ENCODE measurements around the gene PTPRO. TPM values are rescaled to one million over a fixed set of nuclear protein-coding genes. Genes with fewer than 3 reads are reported as not detected.
A peak's percentile ranks its signal among the peaks of the same experiment; 100 is the strongest.

Gene PTPRO
- total and polyA plus RNA-seq, 5 donors from 2014 or later = 0.88 to 2.9 (median 1.6) TPM

- Mint-ChIP-seq H3K27ac (no peak overlapping the region), H3K27me3 (peaks cover 15% of the 10 kb centered on the region), H3K9me3 (peaks cover 0 to 1% (median 0%) of the 10 kb centered on the region in 7 donors), H3K4me1 (peaks cover 4 to 14% (median 7%) of the 10 kb centered on the region in 4 donors), H3K36me3 (peaks cover 4% of the 10 kb centered on the region), H3K4me3 (no peak overlapping the region)
- no peak for DNase-seq
- H3K27me3 ChIP-seq (ENCODE audit: control insufficient read depth, insufficient read depth, low read length) = no peaks in the 10 kb centered on the region
- H3K36me3 ChIP-seq (ENCODE audit: control insufficient read depth, insufficient read depth, low read length) = no peaks in the 10 kb centered on the region
- no peak for ATAC-seq (ENCODE audit: low read depth in 2 of 2)
- H3K4me3 ChIP-seq (ENCODE audit: low read depth, low read length) = no peak overlapping the region
- H3K4me1 ChIP-seq (ENCODE audit: control insufficient read depth, insufficient read depth, low read length, poor library complexity, severe bottlenecking) = no peaks in the 10 kb centered on the region
- no peak overlapping the region for H3K27ac ChIP-seq (ENCODE audit: insufficient read depth, low read length, poor library complexity, severe bottlenecking)
- no peaks in the 10 kb centered on the region for H3K9me3 ChIP-seq (ENCODE audit: control insufficient read depth in 2 of 2, low read length in 2 of 2)
Observed at GRCh38 chr12:15581006-15581405, 258.7 kb downstream of the PTPRO start.

- no peaks in the 10 kb centered on the region for H3K9me3 ChIP-seq (ENCODE audit: control insufficient read depth in 2 of 2, low read length in 2 of 2)
- H3K27me3 Mint-ChIP-seq = peaks cover 15% of the 10 kb centered on the region
- no peak overlapping the region for H3K4me3 Mint-ChIP-seq
- DNase-seq = no peak
- no peak overlapping the region for H3K27ac ChIP-seq (ENCODE audit: insufficient read depth, low read length, poor library complexity, severe bottlenecking)
- peaks cover 3 to 10% (median 7%) of the 10 kb centered on the region in 4 donors for H3K4me1 Mint-ChIP-seq
- no peak overlapping the region for H3K4me3 ChIP-seq (ENCODE audit: low read depth, low read length)
- H3K36me3 Mint-ChIP-seq = peaks cover 4% of the 10 kb centered on the region
- ATAC-seq (ENCODE audit: low read depth in 2 of 2) = no peak
- no peaks in the 10 kb centered on the region for H3K36me3 ChIP-seq (ENCODE audit: control insufficient read depth, insufficient read depth, low read length)
- peaks cover 2% of the 10 kb centered on the region for H3K27me3 ChIP-seq (ENCODE audit: control insufficient read depth, insufficient read depth, low read length)
- H3K9me3 Mint-ChIP-seq = no peaks in the 10 kb centered on the region
- no peaks in the 10 kb centered on the region for H3K4me1 ChIP-seq (ENCODE audit: control insufficient read depth, insufficient read depth, low read length, poor library complexity, severe bottlenecking)
- H3K27ac Mint-ChIP-seq = peak overlapping the region in 1 of 3 donors; percentile 14
Observed at GRCh38 chr12:15583804-15584203, 261.5 kb downstream of the PTPRO start.

DNA sequence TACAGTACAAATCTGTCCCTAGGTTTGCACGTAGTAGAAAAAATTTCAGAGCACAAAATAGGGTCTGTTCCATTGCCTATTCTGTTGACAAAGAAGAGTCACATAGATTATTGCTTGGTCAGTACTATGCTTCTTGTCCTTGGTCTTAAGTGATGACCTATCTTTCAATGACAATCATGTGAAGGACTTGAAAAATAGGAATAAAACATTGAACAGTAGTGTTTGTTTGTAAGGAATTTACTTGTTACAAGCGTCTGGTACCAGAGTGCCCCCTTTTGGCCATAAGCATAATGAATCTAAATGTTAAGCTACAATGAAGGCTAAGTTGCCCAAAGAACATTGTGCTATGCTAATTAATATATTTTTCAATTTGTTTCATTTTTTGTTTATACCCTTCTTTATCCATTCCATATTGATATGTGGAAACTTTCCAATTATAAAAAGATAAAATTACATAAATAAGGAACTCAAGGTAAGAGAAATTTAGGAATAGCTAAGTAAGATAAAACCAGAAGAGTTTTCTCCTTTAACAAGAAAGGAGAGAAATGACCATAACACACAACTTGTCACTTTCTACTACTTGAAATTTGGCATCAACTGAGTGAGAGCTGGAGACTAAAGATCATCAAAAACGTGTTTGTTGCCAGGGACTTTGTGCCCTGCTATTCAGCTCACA lies 262.2 kb downstream of the PTPRO start:
- Mint-ChIP-seq H3K4me1 (peaks cover 0 to 10% (median 7%) of the 10 kb centered on the region in 4 donors), H3K27me3 (peaks cover 16% of the 10 kb centered on the region), H3K36me3 (peaks cover 4% of the 10 kb centered on the region), H3K9me3 (no peaks in the 10 kb centered on the region), H3K4me3 (no peak overlapping the region), H3K27ac (peak overlapping the region in 1 of 3 donors; percentile 68)
- H3K4me1 ChIP-seq (ENCODE audit: control insufficient read depth, insufficient read depth, low read length, poor library complexity, severe bottlenecking) = no peaks in the 10 kb centered on the region
- no peaks in the 10 kb centered on the region for H3K9me3 ChIP-seq (ENCODE audit: control insufficient read depth in 2 of 2, low read length in 2 of 2)
- peaks cover 2% of the 10 kb centered on the region for H3K27me3 ChIP-seq (ENCODE audit: control insufficient read depth, insufficient read depth, low read length)
- DNase-seq = peak; percentile 15 to 86 (median 58)
- no peak overlapping the region for H3K27ac ChIP-seq (ENCODE audit: insufficient read depth, low read length, poor library complexity, severe bottlenecking)
- ATAC-seq (ENCODE audit: low read depth in 2 of 2) = no peak
- H3K4me3 ChIP-seq (ENCODE audit: low read depth, low read length) = no peak overlapping the region
- no peaks in the 10 kb centered on the region for H3K36me3 ChIP-seq (ENCODE audit: control insufficient read depth, insufficient read depth, low read length)

DNA sequence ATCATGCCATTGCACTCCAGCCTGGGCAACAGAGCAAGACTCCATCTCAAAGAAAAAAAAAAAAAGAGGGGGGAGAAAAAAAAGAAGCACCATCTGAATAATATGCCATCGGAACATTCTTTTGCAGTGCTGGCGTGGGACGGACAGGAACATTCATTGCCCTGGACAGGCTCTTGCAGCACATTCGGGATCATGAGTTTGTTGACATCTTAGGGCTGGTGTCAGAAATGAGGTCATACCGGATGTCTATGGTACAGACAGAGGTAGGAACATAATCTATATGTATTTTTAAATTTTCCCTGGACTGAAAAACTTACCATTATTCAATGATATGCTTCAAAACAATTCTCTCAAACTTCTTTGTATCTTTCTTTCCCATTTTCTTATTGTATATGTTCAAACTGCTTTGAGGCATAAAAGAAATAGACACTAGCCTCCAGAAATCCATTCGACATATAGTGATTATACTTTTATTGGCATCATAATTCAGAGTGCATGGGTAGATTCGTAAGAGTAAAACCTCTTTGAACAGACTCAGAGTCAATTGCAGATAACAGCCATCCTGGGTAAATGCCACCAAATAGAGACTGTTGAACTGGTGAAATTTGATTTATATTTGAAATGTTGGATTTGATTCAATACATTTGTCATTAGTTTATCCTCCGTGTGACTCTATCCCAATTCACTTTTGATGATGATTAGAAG lies 267.2 kb downstream of the PTPRO start:
- H3K9me3 ChIP-seq (ENCODE audit: control insufficient read depth in 2 of 2, low read length in 2 of 2) = no peaks in the 10 kb centered on the region
- ATAC-seq (ENCODE audit: low read depth in 2 of 2) = no peak
- no peak overlapping the region for H3K27ac ChIP-seq (ENCODE audit: insufficient read depth, low read length, poor library complexity, severe bottlenecking)
- Mint-ChIP-seq H3K4me1 (peaks cover 4 to 12% (median 8%) of the 10 kb centered on the region in 4 donors), H3K27me3 (peaks cover 13% of the 10 kb centered on the region), H3K27ac (no peak overlapping the region), H3K9me3 (no peaks in the 10 kb centered on the region), H3K4me3 (peak overlapping the region in 2 of 4 donors; percentile 76 to 80), H3K36me3 (no peaks in the 10 kb centered on the region)
- DNase-seq = no peak
- H3K4me3 ChIP-seq (ENCODE audit: low read depth, low read length) = peak overlapping the region; percentile 67
- H3K36me3 ChIP-seq (ENCODE audit: control insufficient read depth, insufficient read depth, low read length) = no peaks in the 10 kb centered on the region
- no peaks in the 10 kb centered on the region for H3K4me1 ChIP-seq (ENCODE audit: control insufficient read depth, insufficient read depth, low read length, poor library complexity, severe bottlenecking)
- H3K27me3 ChIP-seq (ENCODE audit: control insufficient read depth, insufficient read depth, low read length) = peaks cover 2% of the 10 kb centered on the region

DNA sequence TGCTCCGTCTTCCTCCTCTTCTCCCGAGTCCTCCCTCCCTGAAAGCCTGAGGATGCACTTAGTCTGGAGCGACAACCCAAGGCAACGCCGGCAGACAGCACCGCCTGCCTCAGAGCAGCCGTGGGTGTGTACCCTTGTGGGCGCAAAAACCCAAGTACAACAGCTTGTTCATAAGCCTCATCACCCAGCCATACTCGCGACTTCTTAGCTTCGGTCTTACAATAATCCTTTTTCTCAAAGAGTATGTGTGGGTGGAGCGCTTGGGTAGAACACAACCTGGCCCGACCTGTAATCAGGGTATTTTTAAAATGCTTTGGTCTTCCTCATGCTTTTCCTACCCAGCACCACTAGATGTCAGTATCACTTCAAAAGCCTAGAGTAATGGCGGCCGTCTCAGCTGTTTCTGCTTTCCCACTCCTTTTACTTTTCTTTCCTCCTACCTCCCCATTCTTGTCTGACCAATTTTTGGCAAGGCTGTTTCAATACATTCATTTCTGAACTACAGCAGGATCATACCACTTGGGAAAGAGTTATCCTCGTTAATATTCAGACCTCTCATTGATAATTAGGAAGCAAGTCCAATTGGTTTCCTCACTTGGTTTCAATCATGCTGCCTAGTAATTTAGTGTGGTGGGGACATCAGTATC lies 268.0 kb downstream of the PTPRO start:
- H3K9me3 ChIP-seq (ENCODE audit: control insufficient read depth in 2 of 2, low read length in 2 of 2) = no peaks in the 10 kb centered on the region
- no peaks in the 10 kb centered on the region for H3K4me1 ChIP-seq (ENCODE audit: control insufficient read depth, insufficient read depth, low read length, poor library complexity, severe bottlenecking)
- H3K4me1 Mint-ChIP-seq = peaks cover 4 to 12% (median 8%) of the 10 kb centered on the region in 4 donors
- H3K4me3 Mint-ChIP-seq = peak overlapping the region in 3 of 4 donors; percentile 45 to 80 (median 76)
- H3K27me3 Mint-ChIP-seq = peaks cover 13% of the 10 kb centered on the region
- no peak overlapping the region for H3K27ac ChIP-seq (ENCODE audit: insufficient read depth, low read length, poor library complexity, severe bottlenecking)
- H3K27ac Mint-ChIP-seq = peak overlapping the region; percentile 54 to 85 (median 79)
- peaks cover 2% of the 10 kb centered on the region for H3K27me3 ChIP-seq (ENCODE audit: control insufficient read depth, insufficient read depth, low read length)
- no peaks in the 10 kb centered on the region for H3K9me3 Mint-ChIP-seq
- DNase-seq (peak; percentile 25 to 78 (median 69)), ATAC-seq (ENCODE audit: low read depth in 2 of 2) (peak; percentile 92 to 93)
- H3K36me3 ChIP-seq (ENCODE audit: control insufficient read depth, insufficient read depth, low read length) = no peaks in the 10 kb centered on the region
- H3K36me3 Mint-ChIP-seq = peaks cover under 1% of the 10 kb centered on the region
- H3K4me3 ChIP-seq (ENCODE audit: low read depth, low read length) = peak overlapping the region; percentile 67

GRCh38 chr12:15591811-15592210 lies 269.5 kb downstream of the PTPRO start:
- H3K27ac Mint-ChIP-seq = no peak overlapping the region
- ATAC-seq (ENCODE audit: low read depth in 2 of 2) = no peak
- H3K36me3 Mint-ChIP-seq = peaks cover 4% of the 10 kb centered on the region

GRCh38 chr12:15592934-15593333 lies 270.6 kb downstream of the PTPRO start:
- Histone ChIP-seq H3K9me3 (ENCODE audit: control insufficient read depth in 2 of 2, low read length in 2 of 2) (no peaks in the 10 kb centered on the region), H3K36me3 (ENCODE audit: control insufficient read depth, insufficient read depth, low read length) (no peaks in the 10 kb centered on the region), H3K4me3 (ENCODE audit: low read depth, low read length) (no peak overlapping the region), H3K27me3 (ENCODE audit: control insufficient read depth, insufficient read depth, low read length) (no peaks in the 10 kb centered on the region), H3K27ac (ENCODE audit: insufficient read depth, low read length, poor library complexity, severe bottlenecking) (no peak overlapping the region), H3K4me1 (ENCODE audit: control insufficient read depth, insufficient read depth, low read length, poor library complexity, severe bottlenecking) (no peaks in the 10 kb centered on the region)
- Mint-ChIP-seq H3K27ac (no peak overlapping the region), H3K9me3 (no peaks in the 10 kb centered on the region), H3K27me3 (peaks cover 13% of the 10 kb centered on the region), H3K36me3 (peaks cover 4% of the 10 kb centered on the region), H3K4me1 (peaks cover 4 to 12% (median 8%) of the 10 kb centered on the region in 4 donors), H3K4me3 (no peak overlapping the region)
- no peak for DNase-seq
- no peak for ATAC-seq (ENCODE audit: low read depth in 2 of 2)

More at GRCh38 chr12:15591811-15592210, 269.5 kb downstream of the PTPRO start:
- Histone ChIP-seq H3K4me1 (ENCODE audit: control insufficient read depth, insufficient read depth, low read length, poor library complexity, severe bottlenecking) (no peaks in the 10 kb centered on the region), H3K36me3 (ENCODE audit: control insufficient read depth, insufficient read depth, low read length) (no peaks in the 10 kb centered on the region), H3K9me3 (ENCODE audit: control insufficient read depth in 2 of 2, low read length in 2 of 2) (no peaks in the 10 kb centered on the region), H3K27me3 (ENCODE audit: control insufficient read depth, insufficient read depth, low read length) (no peaks in the 10 kb centered on the region), H3K27ac (ENCODE audit: insufficient read depth, low read length, poor library complexity, severe bottlenecking) (no peak overlapping the region), H3K4me3 (ENCODE audit: low read depth, low read length) (no peak overlapping the region)
- no peak overlapping the region for H3K4me3 Mint-ChIP-seq
- no peaks in the 10 kb centered on the region for H3K9me3 Mint-ChIP-seq
- DNase-seq = no peak
- peaks cover 4 to 12% (median 8%) of the 10 kb centered on the region in 4 donors for H3K4me1 Mint-ChIP-seq
- H3K27me3 Mint-ChIP-seq = peaks cover 13% of the 10 kb centered on the region

All from CD4-positive, CD25-positive, alpha-beta regulatory T cell (primary cell).